HepG2 (cell line): Measurements from ENCODE around the gene BICDL2. TPM values are rescaled to one million over a fixed set of nuclear protein-coding genes. Genes with fewer than 3 reads are reported as not detected.
A peak's percentile ranks its signal among the peaks of the same experiment; 100 is the strongest.

Experiments
- BCLAF1 ChIP-seq: fragments of 450-650 bp; IDR thresholded peaks from 2 replicates; pipeline ENCODE4 v1.6.1; 2017; ENCODE audit warnings: mild to moderate bottlenecking
- HNRNPUL1 ChIP-seq: fragments of 200-400 bp; formaldehyde crosslinking; IDR thresholded peaks from 2 replicates; pipeline ENCODE4 v1.6.1; 2017; ENCODE audit warnings: low read depth, mild to moderate bottlenecking, low read length, moderate library complexity
- KDM3A ChIP-seq: IDR thresholded peaks from 2 replicates; pipeline ENCODE4 v1.6.1; 2018; ENCODE audit warnings: low read depth, missing compliant biosample characterization
- MTA1 ChIP-seq: sonication (generic); formaldehyde crosslinking; IDR thresholded peaks from 2 replicates; pipeline ENCODE4 v1.4.0; 2020; ENCODE audit warnings: missing genetic modification reagents, mild to moderate bottlenecking, borderline replicate concordance
- NONO ChIP-seq, 2 experiments: fragments of 450-650 bp in 1 of 2; sonication (generic) in 1 of 2; formaldehyde crosslinking in 1 of 2; IDR thresholded peaks in 1 of 2; conservative IDR thresholded peaks in 1 of 2; 2 replicates each; pipeline versions ENCODE4 v1.6.1 to v1.8.0; 2017 to 2022; ENCODE audit warnings: mild to moderate bottlenecking in 1 of 2, missing genetic modification reagents in 1 of 2, moderate library complexity in 1 of 2
- POGZ ChIP-seq: sonication (generic); formaldehyde crosslinking; IDR thresholded peaks from 2 replicates; pipeline ENCODE4 v1.4.0; 2020; ENCODE audit warnings: mild to moderate bottlenecking, missing genetic modification reagents
- RFXANK ChIP-seq: IDR thresholded peaks from 2 replicates; pipeline ENCODE4 v1.6.1; 2016
- SNAPC2 ChIP-seq: sonication (generic); formaldehyde crosslinking; IDR thresholded peaks from 2 replicates; pipeline ENCODE4 v1.8.1; 2022; ENCODE audit warnings: mild to moderate bottlenecking, missing genetic modification reagents
- SRSF1 ChIP-seq: fragments of 200-400 bp; formaldehyde crosslinking; optimal IDR thresholded peaks from 2 replicates; pipeline ENCODE3; 2017; ENCODE audit warnings: mild to moderate bottlenecking, low read depth, low read length, moderate library complexity
- TCF7 ChIP-seq: sonication (generic); IDR thresholded peaks from 2 replicates; pipeline ENCODE4 v1.6.1; 2016; ENCODE audit warnings: antibody characterized with exemption, low read depth
- TMF1 ChIP-seq: sonication (generic); formaldehyde crosslinking; IDR thresholded peaks from 2 replicates; pipeline ENCODE4 v1.8.1; 2022; ENCODE audit warnings: low read depth, missing genetic modification reagents
- TOPORS ChIP-seq: sonication (generic); formaldehyde crosslinking; IDR thresholded peaks from 2 replicates; pipeline ENCODE4 v1.8.0; 2023; ENCODE audit warnings: mild to moderate bottlenecking, missing genetic modification reagents
- ZNF17 ChIP-seq: sonication (generic); formaldehyde crosslinking; IDR thresholded peaks from 2 replicates; pipeline ENCODE4 v1.5.0; 2020; ENCODE audit warnings: mild to moderate bottlenecking, missing genetic modification reagents
- ZNF253 ChIP-seq: sonication (generic); formaldehyde crosslinking; IDR thresholded peaks from 2 replicates; pipeline ENCODE4 v1.8.0; 2022; ENCODE audit warnings: mild to moderate bottlenecking, missing genetic modification reagents, borderline replicate concordance
- ZNF7 ChIP-seq: IDR thresholded peaks from 2 replicates; pipeline ENCODE4 v1.6.1; 2016; ENCODE audit warnings: missing biosample characterization, missing genetic modification reagents
- polyA plus RNA-seq, 8 experiments: library from polyadenylated mRNA; depleted of rRNA in 3 of 8; stranded (reverse) in 7 of 8; unstranded in 1 of 8; fragments of >200 nt; fragmentation: Illumina TruSeq in 4 of 8; extraction: Trizol in 4 of 8; gene quantifications; 2 replicates each; pipeline versions ENCODE4 v1.2.1 to v1.2.3, GENCODE V29; 2011 to 2016; ENCODE audit warnings: low read depth in 4 of 8, missing spikeins in 1 of 8, mixed read lengths in 1 of 8; ENCODE audit not compliant: insufficient read depth in 1 of 8
- total RNA-seq, 5 experiments: library from RNA; depleted of rRNA; stranded (reverse); fragments of >200 nt; fragmentation: Illumina TruSeq; extraction: Trizol; gene quantifications; 2 replicates each; pipeline ENCODE4 v1.2.3, GENCODE V29; 2016; ENCODE audit warnings: low read depth in 1 of 5
- TF ChIP-seq, protein P1 (sequence below): sonication (generic); formaldehyde crosslinking; IDR thresholded peaks from 2 replicates; pipeline ENCODE4 v1.4.0; 2020; ENCODE audit warnings: missing genetic modification reagents
- TF ChIP-seq, protein P2 (sequence below): sonication (generic); formaldehyde crosslinking; IDR thresholded peaks from 2 replicates; pipeline ENCODE4 v1.4.0; 2020; ENCODE audit warnings: missing genetic modification reagents
- TF ChIP-seq, protein P3 (sequence below): sonication (generic); formaldehyde crosslinking; IDR thresholded peaks from 2 replicates; pipeline ENCODE4 v1.9.0; 2021; ENCODE audit warnings: missing genetic modification reagents, borderline replicate concordance
- TF ChIP-seq, protein P4 (sequence below): sonication (generic); formaldehyde crosslinking; IDR thresholded peaks from 2 replicates; pipeline ENCODE4 v1.8.0; 2022; ENCODE audit warnings: missing genetic modification reagents, mild to moderate bottlenecking, borderline replicate concordance

The BICDL2 gene
- total and polyA plus RNA-seq, 2 of the 13 experiments (the other 11 are each of a cell fraction or from before 2014, with no cell fraction given), result 0.12 TPM; not detected in 1

DNA sequence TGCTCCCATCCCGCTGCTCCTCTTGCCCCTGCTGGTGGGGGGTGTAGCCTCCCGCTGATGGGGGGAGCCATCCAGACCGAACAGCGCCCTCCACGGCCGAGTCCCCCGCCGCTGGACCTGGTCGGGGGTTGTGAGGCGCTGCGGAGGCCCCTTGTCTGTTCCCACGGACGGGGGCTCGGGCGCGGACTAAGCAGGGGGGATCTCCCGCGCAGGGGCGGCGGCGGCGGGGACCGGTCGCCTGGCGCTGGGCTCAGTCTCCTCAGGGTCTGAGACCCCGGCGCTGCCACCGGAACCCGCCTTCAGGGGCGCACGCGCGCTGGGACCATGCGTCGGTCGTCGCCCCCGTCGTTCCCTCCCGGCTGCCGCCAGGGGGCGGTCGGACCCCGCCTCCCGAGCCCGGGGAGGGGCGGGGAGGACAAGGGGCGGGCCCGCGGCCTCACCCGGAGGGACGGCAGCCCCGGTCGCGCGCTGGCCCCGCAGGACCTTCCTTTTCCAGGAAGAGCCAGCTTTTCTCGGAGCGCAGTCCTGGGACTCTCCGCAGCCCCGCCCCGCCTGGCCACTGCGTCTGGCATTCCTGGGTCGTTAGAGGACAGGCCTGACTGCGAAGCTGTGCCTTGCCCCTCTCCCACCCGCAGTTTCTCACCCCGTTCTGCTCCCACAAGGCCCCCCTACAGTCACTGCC lies 22.4 kb upstream of the BICDL2 start (continued):
- TF ChIP-seq BCLAF1, result no peak
- no peak; the same call in 1 of the 2 replicates for TF ChIP-seq POGZ
- TF ChIP-seq ZNF17 (CRISPR knock-in tag), result no peak
- TF ChIP-seq SNAPC2 (CRISPR knock-in tag), result no peak
- TF ChIP-seq, protein P1, sequence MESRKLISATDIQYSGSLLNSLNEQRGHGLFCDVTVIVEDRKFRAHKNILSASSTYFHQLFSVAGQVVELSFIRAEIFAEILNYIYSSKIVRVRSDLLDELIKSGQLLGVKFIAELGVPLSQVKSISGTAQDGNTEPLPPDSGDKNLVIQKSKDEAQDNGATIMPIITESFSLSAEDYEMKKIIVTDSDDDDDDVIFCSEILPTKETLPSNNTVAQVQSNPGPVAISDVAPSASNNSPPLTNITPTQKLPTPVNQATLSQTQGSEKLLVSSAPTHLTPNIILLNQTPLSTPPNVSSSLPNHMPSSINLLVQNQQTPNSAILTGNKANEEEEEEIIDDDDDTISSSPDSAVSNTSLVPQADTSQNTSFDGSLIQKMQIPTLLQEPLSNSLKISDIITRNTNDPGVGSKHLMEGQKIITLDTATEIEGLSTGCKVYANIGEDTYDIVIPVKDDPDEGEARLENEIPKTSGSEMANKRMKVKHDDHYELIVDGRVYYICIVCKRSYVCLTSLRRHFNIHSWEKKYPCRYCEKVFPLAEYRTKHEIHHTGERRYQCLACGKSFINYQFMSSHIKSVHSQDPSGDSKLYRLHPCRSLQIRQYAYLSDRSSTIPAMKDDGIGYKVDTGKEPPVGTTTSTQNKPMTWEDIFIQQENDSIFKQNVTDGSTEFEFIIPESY (CRISPR knock-in tag), result no peak
- TF ChIP-seq HNRNPUL1, result no peak
- no peak for TF ChIP-seq ZNF7 (CRISPR knock-in tag)
- TF ChIP-seq NONO (IDR thresholded peaks at IDR 0.05), result no peak
- TF ChIP-seq NONO (CRISPR knock-in tag; conservative IDR thresholded peaks at IDR 0.05), result peak; percentile 92
- no peak for TF ChIP-seq TOPORS (CRISPR knock-in tag)
- no peak for TF ChIP-seq KDM3A
- TF ChIP-seq, protein P2, sequence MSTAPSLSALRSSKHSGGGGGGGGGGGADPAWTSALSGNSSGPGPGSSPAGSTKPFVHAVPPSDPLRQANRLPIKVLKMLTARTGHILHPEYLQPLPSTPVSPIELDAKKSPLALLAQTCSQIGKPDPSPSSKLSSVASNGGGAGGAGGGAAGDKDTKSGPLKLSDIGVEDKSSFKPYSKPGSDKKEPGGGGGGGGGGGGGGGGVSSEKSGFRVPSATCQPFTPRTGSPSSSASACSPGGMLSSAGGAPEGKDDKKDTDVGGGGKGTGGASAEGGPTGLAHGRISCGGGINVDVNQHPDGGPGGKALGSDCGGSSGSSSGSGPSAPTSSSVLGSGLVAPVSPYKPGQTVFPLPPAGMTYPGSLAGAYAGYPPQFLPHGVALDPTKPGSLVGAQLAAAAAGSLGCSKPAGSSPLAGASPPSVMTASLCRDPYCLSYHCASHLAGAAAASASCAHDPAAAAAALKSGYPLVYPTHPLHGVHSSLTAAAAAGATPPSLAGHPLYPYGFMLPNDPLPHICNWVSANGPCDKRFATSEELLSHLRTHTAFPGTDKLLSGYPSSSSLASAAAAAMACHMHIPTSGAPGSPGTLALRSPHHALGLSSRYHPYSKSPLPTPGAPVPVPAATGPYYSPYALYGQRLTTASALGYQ, result no peak
- TF ChIP-seq RFXANK (CRISPR knock-in tag), result no peak
- 0 out of 2 replicates have a peak, but pooled peaks have one; percentile 36 for TF ChIP-seq ZNF253
- TF ChIP-seq MTA1 (CRISPR knock-in tag), result peak; percentile 80
- TF ChIP-seq SRSF1, result peak; percentile 85
- TF ChIP-seq, protein P3, sequence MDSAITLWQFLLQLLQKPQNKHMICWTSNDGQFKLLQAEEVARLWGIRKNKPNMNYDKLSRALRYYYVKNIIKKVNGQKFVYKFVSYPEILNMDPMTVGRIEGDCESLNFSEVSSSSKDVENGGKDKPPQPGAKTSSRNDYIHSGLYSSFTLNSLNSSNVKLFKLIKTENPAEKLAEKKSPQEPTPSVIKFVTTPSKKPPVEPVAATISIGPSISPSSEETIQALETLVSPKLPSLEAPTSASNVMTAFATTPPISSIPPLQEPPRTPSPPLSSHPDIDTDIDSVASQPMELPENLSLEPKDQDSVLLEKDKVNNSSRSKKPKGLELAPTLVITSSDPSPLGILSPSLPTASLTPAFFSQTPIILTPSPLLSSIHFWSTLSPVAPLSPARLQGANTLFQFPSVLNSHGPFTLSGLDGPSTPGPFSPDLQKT (CRISPR knock-in tag), result no peak
- no peak for TF ChIP-seq TMF1
- no peak for TF ChIP-seq TCF7
- TF ChIP-seq, protein P4, sequence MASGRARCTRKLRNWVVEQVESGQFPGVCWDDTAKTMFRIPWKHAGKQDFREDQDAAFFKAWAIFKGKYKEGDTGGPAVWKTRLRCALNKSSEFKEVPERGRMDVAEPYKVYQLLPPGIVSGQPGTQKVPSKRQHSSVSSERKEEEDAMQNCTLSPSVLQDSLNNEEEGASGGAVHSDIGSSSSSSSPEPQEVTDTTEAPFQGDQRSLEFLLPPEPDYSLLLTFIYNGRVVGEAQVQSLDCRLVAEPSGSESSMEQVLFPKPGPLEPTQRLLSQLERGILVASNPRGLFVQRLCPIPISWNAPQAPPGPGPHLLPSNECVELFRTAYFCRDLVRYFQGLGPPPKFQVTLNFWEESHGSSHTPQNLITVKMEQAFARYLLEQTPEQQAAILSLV (CRISPR knock-in tag), result no peak
